HG03520 (cell line): Measurements from ENCODE around the gene SHROOM3.

ENCODE experiments used
- ATAC-seq: cut with Tn5 transposase; IDR thresholded peaks from one replicate; pipeline ENCODE4 v1.9.1; 2021; ENCODE audit warnings: mild to moderate bottlenecking, moderate library complexity; ENCODE audit not compliant: unreplicated experiment

The SHROOM3 gene

DNA sequence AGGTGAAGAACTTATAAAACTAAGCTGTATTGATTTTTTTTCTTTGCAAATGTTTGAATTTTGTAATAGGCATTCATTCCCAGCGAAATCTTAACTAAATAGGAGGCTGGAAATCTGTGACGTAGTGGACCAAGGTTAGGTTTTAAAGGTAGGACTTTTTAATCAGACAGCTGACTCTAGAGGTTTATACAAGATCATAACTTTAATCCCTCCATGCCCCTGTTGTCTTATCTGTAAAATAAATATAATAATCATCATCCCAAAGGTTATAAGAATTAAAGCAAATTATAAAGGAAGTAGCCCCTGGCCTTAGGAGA is 101.3 kb downstream of the SHROOM3 start:
- ATAC-seq: no peak

DNA sequence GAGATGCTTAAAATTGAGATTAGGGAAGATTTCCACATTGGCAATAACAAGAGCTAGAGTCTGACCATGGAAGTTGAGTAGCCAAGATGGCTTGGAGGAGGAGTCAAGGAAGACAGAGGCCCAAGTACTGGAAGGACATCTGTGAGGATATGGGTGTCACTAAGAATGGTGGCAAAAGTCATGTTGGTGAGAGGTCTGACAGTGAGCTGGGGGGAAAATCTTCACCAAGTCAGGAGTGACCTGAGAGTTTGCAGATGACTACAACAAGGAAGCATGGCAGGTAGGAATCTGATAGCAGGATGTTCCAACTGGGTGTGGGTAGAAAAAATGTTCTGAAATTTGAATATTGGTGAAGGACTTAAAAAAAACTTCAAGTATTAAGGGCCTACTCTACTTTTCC is 103.3 kb downstream of the SHROOM3 start:
- ATAC-seq: no peak

DNA sequence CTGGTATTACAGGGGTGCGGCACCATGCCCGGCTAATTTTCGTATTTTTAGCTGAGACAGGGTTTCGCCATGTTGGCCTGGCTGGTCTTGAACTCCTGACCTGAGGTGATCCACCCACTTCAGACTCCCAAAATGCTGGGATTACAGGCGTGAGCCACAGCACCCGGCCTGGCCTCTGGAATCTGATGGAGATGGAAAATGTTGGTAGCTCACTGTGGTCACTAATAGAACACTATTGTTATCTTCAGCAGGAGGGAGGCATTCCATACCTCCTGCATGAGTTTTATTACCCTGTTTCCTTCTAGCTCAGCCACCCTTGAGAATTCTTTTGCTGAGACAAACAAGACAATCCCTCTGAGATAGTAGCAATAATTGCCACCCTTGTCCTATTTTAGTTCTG is 105.0 kb downstream of the SHROOM3 start:
- no peak for ATAC-seq

DNA sequence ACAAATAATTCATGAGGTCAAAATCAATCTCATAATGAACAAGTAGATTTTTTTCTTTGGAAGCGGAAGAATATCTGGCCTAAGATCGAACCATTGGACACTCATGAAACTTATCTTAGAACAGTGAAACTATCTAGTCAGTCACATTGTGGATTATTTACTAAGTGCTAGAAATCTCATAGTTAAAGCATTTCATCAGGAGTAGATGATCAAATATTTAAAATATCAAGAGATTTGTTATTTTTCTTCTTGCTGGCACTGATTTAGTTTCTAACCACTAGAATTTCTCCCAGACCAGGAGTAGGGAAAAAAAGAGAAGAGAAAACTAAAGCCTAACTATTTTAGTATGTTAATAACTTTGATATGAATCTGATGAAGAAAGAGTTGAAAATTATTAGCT is 105.5 kb downstream of the SHROOM3 start:
- ATAC-seq: no peak

DNA sequence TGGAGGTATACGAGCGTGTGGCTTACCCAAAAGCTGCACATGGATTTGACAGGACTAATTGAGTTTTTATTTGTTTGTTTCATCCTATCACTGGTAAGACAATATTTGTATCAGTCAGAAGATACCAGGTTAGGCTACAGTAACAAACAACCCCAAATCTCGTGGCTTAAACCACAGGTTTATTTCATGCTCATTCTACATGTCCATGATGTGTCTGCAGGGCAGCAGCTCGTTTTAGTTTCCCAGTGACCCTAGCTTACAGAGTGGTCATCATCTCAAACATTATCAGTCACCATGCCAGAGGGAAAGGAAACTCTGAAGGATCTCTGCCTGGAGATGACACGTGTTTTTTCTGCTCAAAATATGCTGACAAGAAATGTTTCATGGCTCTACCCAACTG is 108.3 kb downstream of the SHROOM3 start:
- no peak for ATAC-seq

DNA sequence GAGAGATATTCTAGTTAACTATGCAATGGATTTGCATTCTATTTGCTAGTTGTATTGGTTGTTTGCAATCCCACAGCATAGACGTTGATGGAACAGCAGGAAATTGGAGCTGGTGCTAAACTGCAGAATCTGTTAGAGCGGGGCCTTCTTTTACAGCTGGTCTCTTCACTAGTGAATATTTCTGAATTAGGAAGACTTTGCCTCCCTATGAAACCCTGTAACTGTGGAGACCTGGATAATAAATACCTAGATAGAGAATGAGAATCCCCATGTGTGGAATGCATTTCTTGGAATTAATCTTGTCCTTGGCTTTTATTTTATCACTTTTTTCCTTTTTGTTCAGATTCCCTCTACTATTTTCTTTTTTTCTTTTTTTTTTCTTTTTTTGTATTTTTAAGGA is 109.7 kb downstream of the SHROOM3 start:
- ATAC-seq: no peak

DNA sequence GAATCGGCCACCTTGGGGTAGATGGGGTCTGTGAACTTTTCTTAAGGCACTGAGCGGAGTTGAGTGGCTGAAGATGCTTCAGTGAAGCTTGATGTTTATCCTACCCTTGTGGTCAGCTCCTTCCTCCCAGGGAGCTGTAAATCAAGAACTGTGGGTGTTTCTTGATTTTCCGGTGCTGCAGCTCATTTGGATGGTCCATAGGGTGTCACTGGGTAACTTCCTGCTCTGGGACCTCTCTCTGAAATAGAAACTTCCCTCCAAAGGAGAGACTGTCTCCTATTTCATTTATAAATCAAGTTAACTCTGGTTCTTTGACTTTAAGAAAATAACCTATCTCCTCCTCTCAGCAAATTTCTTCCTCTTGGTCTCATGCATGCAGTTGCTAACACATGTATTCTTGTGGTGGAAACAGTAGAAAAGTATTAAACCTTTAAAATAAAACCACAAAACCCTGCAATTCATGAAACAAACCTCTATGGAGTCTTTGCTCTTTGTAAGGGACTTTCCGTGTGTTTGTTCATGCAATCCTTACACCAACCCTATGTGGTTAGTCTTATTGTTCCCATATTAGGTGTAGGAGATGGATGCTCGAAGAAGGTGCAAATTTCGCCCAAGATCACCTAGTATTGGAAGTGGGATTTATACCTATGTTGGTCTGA is 110.3 kb downstream of the SHROOM3 start:
- ATAC-seq: no peak

DNA sequence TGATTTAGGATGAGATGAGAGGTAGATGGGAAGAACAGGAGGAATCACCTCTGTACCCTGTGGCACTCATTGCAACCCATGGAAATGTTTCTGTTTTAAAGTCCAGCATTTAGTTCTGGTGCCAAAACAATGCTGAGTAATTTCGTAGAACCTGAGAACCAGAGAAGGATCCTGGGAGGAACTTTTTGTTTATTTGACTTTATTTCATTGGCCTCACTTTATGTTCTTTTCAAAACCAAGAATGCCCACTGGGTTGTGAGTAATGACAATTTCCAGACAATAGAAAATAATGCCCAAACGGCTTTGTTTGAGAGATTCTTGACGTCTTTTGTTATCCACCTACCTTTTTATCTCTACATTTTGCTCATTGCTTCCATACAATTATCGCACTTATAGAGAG is 111.3 kb downstream of the SHROOM3 start:
- no peak for ATAC-seq

DNA sequence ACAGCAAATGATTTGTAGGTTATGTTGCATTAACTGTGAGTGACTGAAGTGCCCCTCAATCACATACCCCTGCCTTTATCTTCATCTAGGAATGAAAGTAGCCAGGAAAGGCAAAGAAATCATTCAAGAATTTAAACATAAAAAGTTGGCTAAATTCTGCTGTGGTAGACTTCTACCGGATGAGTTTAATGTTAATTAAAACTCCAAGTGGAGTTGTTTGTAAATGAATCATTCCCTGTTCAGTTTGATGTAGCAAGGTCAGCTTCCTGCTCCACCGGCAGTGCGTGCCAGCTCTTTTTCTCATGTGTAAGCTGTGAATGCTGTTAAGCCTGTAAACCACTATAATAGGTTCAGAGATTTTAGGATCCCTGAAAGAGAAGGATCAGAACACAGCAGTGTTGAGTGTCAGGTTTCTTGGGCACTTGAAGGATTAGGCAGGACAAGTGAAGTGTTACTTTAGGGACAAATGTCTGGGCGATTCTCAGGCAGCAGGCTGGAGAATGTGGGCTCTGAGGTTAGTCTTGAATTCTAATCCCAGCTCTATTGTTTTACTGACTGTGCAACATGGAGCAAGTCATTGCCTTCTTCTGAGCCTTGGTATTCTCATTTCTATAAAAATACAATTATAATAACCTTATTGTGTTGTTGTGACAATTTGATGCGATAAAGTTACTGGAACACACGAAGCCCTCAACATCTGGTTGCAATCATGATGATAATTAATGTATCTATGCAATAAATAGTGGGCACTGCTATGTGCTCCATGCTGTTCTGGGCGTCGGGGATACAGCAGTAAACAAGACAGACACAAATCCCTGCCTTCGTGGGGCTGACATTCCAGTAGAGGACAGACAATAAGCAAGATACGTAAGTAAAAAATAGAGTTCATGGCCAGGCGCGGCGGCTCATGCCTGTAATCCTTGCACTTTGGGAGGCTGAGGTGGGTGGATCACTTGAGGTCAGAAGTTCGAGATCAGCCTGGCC is 112.0 kb downstream of the SHROOM3 start:
- ATAC-seq: no peak

DNA sequence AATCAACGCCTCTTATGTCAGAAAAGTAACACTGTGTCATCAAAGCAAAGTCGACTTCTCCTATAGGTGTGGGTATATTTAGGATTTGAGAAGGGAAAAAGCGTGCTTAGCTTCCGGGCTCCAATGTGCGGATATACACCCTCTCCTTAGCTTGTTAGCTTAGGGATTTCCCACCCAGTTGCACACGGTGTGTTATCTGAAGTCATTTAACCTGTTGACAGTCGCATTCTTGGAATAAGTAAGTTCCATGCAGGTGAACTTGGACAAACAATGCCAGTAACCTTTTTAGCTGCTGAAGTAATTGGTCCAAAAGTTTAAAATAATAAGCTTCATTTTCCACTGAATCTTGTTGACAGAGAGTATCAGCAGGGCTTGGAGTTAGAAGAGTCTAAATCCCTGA is 113.7 kb downstream of the SHROOM3 start:
- ATAC-seq: no peak

DNA sequence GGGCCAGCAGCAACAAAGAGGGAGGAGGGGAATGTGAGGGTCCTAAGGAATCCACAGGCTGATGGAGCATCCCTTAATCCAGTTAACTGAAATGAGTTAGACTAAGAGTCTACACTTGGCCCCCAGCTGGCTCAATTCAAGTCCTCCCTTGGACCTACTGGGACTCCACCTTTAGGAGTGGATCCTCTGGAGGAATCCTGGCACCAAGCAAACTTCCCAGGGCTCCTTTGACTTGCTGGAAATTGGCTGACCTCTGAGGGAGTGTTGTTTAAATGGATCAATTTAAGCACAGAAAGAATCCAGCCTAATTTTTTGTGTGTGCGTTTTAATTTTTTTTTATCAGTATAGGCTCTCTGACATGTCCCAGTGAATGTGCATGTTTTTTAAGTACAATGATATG is 114.7 kb downstream of the SHROOM3 start:
- ATAC-seq: no peak

DNA sequence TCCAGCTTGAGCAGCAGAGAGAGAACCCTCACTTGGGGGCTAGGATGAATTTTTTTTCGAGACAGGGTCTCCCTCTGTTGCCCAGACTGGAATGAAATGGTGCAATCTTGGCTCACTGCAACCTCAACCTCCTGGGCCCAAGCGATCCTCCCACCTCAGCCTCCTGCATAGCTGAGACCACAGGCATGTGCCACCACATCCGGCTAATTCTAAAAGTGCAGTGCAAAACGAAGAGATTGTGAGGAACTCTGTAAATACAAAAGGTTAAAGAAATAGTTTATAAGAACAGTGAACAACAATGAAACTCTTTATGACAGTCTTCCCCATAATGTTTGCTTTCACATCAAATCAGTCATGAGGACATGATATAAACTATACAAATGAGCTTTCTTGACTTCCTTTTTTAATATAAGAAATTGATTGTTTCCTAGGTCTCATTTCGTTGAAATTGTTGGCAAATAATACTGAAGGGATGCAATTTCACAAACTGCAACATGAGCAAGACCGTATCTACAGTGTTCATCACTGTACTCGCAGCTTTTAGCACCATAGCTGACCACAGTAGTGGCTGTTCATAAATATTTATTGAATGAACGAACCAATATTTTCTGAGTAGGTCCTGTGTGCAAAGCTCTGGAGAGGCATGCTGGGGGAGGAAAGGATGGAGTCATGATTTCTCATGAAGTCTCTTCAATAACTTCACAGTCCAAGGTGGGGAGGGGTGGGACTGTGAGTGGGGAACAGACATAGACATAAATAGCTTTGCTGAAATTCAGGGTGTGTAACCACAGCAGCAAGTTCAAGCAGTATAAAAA is 116.1 kb downstream of the SHROOM3 start:
- no peak for ATAC-seq

DNA sequence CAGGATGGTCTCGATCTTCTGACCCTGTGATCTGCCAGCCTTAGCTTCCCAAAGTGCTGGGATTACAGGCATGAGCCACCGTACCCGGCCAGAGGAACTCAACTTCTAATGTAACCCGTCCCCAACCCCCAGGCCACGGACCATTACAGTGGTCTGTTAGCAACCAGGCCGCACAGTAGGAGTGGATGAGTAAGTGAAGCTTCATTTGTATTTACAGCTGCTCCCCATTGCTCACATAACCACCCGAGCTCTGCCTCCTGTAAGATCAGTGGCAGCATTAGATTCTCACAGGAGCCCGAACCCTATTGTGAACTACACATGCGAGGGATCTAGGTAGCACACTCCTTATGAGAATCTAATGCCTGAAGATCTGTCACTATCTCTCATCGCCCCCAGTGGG is 119.6 kb downstream of the SHROOM3 start:
- no peak for ATAC-seq

DNA sequence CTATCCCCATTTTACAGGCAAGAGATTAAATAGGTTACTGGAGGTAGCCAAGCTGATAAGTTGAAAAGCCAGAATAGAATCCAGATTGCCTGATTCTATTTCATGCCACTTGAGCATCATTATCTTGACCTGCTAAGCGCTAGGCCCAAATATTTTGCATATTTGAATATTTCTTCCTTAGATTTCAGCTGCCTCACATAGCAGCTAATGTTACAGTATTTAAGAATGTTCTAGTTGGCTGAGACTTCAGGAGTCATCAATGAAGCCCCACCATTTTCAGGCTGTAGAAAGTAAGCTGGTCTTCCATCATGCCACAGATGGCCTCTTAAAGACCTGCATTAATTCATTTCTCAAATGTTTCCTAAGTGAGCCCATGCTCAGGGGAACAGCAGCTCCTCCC is 121.4 kb downstream of the SHROOM3 start:
- no peak for ATAC-seq

DNA sequence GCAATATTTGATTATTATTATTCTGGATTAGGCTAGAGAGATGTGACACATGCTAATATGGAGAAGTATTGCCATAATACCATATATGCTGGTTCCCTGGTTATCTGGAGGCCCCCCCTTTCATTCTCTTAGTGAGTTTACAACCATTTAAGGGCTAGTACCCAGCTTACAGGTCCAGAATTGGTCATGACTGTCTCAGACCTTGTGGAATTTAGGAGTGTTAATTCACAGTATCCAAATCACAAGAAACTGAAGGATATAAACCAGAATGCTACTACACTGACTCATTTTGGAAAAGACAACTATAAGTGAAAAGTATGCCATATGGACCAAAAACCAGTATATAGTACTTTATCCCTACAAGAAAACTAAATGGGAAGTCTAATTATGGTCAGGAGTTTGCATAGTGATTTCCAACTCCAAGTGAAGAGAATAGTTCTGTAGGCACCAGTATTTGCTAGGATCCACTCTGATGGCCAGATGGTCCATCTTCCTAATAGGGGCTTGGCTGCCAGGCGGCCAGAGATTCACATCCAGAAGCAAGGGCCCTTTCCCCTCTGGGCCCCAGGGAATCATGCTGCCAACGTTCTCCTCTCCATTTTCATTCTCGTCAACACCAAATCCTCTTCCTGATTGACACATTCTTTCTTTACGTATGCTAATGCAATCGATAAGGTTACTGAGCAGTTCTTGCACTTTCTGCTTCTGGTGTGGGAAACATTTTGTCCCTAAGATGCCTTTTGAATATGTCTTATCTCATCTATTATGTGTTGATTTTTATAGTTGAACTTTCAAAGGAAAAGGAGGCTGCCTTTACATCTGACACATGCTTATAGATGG is 123.6 kb downstream of the SHROOM3 start:
- ATAC-seq: no peak

DNA sequence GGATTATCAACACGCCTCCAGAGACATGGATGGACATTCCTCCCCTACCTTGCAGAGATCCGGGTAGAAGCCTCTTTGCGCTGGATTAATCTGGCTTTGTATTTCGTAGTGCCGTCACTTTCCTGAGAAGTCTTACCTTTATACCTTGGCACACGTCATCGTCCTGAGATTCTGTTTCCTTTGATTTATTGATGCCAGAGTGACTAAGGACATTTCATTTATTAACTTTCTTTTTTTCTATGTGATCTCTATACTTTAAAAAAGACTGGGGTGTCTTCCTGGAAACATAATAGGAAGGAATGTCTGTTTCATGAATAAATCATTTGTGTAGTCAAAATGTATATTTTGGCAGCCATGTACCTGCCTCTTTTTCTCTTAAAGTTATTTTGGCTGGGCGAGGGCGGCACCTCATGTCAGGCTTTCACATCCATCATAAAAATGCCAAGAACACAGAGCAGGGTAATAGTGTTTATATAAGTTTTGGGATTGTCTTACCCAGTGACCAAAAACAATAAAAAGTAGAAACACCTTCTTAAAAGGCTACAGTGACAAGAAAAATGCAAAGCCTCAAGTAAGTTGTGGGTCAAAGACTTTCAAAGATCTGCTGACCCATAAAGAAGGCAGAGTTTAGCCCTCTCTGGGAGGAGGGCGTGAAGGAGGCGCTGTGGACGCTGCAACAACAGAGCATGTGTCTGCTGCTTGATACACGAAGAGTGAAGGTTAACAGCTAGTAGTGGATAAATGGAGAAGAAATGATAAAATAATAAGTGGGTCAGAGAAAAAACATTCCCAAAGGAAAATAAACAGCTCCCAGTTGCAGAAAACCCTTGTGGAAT is 124.4 kb downstream of the SHROOM3 start:
- ATAC-seq: no peak

DNA sequence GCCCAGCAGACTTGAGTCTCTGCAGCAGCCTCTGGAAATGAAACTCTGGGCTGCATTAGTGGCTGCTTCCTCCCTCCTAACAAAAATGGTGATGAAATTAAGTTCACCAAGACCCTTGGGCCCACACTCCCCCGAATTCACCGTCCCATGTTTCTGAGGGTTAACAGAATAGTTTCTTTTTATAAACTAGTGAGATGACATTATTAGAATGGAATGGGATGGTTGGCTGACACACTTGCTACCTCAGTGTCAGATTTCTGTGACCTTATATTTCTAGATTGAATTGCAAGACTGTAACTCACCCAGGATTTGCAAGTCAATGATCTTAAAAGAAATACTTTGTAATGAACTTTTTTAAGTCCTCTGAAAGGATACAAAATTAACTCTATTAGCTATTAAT is 127.1 kb downstream of the SHROOM3 start:
- no peak for ATAC-seq

DNA sequence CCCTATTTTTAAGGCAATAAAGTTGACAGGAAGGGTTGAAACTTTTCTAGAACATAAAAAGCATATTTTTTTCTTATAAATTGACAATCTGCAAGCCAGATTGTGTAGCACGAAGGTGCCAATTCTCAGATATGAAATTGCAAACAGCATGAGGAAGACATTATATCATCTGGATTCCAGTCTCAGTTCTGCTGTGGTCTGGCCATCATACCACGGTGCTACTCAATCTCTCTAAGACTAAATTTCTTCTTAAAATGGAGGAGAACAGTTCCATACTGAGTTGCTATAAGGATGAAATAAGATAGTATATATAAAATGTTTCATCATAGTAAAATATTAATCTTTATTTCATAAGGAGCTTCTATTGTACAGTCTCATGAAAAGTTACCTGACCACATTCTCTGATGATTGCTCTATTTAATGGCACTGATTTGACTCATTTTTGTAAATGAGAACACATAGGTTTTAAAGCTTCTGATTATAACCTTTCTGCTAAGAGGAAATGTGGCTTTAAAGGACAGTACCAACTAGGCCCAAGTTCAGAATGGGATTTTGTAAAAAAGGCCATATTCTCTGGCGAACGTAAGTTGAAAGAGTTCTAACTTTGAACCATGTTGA is 127.9 kb downstream of the SHROOM3 start:
- no peak for ATAC-seq

DNA sequence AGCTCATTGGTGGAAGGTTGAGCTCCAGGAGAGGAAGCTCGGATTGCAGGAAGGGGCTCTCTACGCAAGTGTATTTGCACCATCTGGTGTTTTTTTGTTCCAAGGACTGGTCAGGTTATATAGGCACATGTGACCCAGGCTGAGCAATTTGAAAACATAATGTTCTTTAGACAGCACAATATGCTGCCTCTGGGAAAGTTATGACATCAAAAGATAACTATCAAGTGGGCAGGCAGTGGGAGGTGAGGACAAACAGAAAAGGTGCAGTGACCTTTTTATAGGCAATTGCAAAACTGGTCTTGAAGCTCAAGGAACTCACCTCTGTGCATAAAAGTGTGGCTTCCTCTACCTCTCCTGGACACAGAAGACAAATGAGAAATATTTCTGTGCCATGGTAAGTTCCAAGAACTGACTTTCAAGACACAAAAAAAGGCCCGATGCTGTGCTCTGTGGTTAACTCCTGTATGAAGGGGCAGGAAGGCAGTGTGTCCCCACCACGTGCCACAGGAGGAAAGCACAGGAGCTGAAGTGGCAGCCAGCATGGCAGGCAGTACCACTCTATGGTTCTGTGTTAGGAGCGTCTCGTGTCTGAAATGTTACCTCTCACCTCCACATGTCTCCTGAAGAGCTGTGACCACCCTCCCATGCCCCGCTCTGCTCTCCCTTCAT is 128.6 kb downstream of the SHROOM3 start:
- ATAC-seq: no peak
